Activated CD4-positive, alpha-beta memory T cell treated with anti-CD3 and anti-CD28 coated beads for 36 hours (primary cell): ENCODE measurements around the gene LRRC47. TPM values are rescaled to one million over a fixed set of nuclear protein-coding genes. Genes with fewer than 3 reads are reported as not detected.
A peak's percentile ranks its signal among the peaks of the same experiment; 100 is the strongest.

Source experiments
- CTCF ChIA-PET: fragments of 350-600 bp; sonication (Branson Sonifier 250); formaldehyde crosslinking; loops from one replicate; lab custom pipeline; 2021; ENCODE audit warnings: antibody characterized with exemption, inconsistent platforms; lab: Charles Lee
- POLR2A ChIA-PET: fragments of 350-600 bp; sonication (Branson Sonifier 250); formaldehyde crosslinking; loops from one replicate; lab custom pipeline; 2021; ENCODE audit warnings: antibody characterized with exemption; lab: Charles Lee
- DNase-seq: peaks from one replicate; pipeline ENCODE4 v3.0.0-alpha.2; 2020
- H3K27ac Mint-ChIP-seq: one replicate; pipeline ENCODE4 v1.8.0; 2021; ENCODE audit warnings: mixed read lengths
- H3K27me3 Mint-ChIP-seq: one replicate; pipeline ENCODE4 v1.8.0; 2021; ENCODE audit warnings: mixed read lengths
- H3K36me3 Mint-ChIP-seq: one replicate; pipeline ENCODE4 v1.8.0; 2021; ENCODE audit warnings: mixed read lengths
- H3K4me1 Mint-ChIP-seq: one replicate; pipeline ENCODE4 v1.8.0; 2021; ENCODE audit warnings: low read depth, mixed read lengths
- H3K4me3 Mint-ChIP-seq: one replicate; pipeline ENCODE4 v1.8.0; 2021; ENCODE audit warnings: mild to moderate bottlenecking, mixed read lengths
- H3K9me3 Mint-ChIP-seq: one replicate; pipeline ENCODE4 v1.8.0; 2021; ENCODE audit warnings: mixed read lengths
- intact Hi-C: fragments of 100-400 bp; cut with micrococcal nuclease; formaldehyde crosslinking; loops from one replicate; pipeline ENCODE4 v1.15.1; 2023
- total RNA-seq, 2 experiments: library from RNA; stranded (reverse); gene quantifications; one replicate each; pipeline ENCODE4 v1.2.3, GENCODE V29; 2021

LRRC47 gene
- total RNA-seq, 2 experiments from 2014 or later = 26.1 to 29.2 TPM

DNA sequence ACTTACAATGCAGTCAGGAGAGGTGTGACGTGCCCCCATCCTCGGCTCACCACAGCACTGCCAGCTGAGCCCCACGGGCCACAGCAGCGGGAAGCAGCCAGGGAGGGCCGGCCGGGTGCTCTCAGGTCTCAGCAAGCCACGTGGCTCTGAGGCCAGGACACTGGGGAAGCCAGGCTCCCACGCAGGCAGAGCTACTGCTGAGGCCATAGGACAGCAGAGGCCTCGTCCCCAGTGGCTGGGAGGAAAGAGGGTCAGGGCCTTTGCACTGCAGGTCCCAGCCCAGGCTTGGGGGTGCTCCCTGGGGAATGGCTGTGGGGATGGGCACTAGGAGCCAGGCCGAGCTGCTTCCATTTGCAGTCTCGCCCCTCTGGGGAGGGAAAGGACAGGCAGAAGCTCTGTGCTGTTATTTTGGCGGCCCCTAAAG, 5.8 kb downstream of the LRRC47 start:
- POLR2A ChIA-PET = no interaction called here
- CTCF ChIA-PET = no interaction called here
- Mint-ChIP-seq H3K4me3 (no peak overlapping the region), H3K4me1 (peaks cover 48% of the 10 kb centered on the region), H3K27ac (no peak overlapping the region), H3K9me3 (no peaks in the 10 kb centered on the region), H3K27me3 (no peaks in the 10 kb centered on the region), H3K36me3 (peaks cover 8% of the 10 kb centered on the region)
- no peak for DNase-seq
- intact Hi-C loops = no loop called here

DNA sequence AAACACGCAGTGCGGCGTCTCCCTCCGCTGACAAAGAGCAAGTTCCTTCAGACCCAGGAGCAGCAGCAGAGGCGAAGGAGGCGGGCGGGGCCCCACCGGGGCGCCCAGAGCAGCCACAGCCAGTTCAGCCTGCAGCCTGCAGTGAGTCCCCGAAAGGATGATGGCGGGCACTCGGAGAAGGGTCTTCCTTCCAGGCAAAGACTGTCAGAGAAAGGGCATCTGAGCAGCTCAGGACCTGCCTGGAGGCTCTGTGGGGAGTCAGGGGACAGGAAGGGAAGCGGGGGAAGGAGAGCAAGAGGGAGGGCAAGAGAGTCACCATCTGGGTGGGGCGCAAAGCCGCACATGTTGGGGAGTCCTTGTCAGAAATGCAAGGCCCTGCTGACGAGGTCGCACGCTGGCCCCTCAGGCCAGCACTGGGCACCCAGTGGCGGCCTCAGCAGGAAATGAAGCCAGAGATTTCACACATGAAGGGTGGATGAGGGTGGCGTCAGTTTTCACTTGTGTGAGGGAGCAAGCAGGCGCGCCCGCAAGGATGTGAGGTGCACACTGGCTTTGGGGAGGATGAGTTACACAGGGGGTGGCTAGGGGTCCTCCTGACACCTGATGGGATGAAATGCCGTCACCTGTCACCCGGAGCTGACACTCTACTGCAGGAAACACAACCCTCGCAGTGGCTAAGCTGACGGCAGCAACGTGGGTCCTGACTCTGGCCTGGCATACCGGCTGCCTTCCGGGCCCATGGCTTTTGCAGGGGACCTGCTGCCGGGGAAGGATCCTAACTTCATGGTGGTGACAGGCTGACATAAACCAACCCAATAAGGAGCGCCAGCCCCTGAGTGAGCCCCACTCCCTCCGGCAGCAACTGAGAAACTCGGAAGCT, 6.6 kb downstream of the LRRC47 start:
- Mint-ChIP-seq H3K27ac (no peak overlapping the region), H3K27me3 (no peaks in the 10 kb centered on the region), H3K9me3 (no peaks in the 10 kb centered on the region), H3K4me3 (no peak overlapping the region), H3K4me1 (peaks cover 41% of the 10 kb centered on the region), H3K36me3 (peaks cover 12% of the 10 kb centered on the region)
- no peak for DNase-seq
- intact Hi-C loops = no loop called here
- CTCF ChIA-PET = interaction anchor here (1.1 kb wide), 1 partner anchor 13 kb away, joined by 3 read pairs; no protein-coding TSS in a partner anchor
- POLR2A ChIA-PET = no interaction called here

DNA sequence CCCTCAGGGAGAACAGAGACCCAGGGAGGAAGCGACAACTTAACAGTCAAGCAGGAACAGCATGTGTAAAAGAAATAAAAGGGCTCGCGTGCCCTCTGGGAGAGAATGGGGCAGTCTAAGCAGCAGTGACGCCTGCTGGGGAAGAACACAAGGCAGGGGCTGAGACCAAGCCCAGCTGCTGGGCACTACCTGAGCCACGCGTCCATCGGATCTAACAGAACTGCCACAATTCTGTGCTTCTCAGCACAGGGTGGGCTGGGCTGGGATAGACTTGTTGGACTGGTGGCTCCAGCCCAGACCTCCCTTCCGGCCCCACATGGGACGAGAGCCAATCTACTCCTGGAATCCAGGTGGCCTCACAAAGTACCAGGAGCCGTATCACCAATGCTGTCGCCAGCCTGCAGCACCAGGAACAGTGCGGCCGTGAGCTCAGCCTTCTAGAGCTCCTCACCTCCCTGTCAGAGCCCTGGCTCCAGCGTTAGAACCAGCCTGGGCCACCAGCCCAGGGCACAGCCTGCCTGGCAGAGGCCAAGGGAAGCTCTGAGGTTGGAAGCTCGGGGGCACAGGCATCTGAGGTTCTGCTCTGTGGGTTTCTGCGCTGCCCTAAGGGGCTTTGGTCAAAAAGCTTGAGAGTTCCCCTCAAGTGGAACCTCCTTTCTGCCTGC, 7.4 kb downstream of the LRRC47 start:
- no peak overlapping the region for H3K27ac Mint-ChIP-seq
- H3K4me3 Mint-ChIP-seq = no peak overlapping the region
- peaks cover 36% of the 10 kb centered on the region for H3K4me1 Mint-ChIP-seq
- no peaks in the 10 kb centered on the region for H3K27me3 Mint-ChIP-seq
- no peak for DNase-seq
- no peaks in the 10 kb centered on the region for H3K9me3 Mint-ChIP-seq
- intact Hi-C loops = no loop called here
- ChIA-PET CTCF (interaction anchor here (1.1 kb wide), 1 partner anchor 13 kb away, joined by 3 read pairs; no protein-coding TSS in a partner anchor), POLR2A (no interaction called here)
- peaks cover 19% of the 10 kb centered on the region for H3K36me3 Mint-ChIP-seq

DNA sequence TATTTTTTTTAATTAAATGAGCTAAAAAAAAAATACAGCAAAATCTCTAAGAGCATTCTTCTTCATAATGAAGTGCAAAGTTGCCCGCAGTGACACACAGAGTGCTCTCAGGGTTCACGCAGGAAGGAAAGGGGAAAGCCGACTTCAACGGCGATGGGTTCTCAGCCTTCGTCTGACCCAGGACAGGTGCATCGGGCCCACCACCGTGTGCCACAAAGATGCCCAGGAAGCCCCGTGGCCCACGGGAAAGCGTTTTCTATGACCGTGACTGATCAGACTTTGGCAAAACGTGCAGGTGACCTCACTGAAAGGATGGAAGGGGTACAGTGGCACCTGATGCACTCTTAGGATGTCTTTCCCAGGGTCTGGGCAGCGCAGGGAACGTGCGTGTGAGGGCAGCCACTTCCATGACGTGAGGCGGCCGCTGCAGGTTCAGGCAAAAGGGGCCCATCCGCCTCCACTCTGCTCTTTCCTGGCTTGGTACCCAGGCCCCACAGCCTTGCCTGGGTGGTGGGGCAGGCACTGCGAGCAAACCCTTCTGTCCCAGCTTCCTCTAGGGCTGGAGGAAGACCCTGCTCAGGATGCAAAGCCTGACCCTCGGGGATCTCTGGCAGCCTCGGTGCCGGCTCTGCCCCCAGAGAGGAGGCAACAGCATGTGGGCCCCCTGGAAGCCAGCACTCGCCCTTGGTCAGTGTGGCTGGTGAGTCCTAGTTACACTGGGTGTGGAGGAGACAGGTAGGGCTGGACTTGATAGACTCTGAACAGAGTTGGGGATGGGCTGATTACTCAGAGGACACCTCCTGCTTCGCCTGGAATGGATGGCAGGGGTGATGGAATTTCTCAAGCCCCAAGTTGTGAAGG, 8.3 kb downstream of the LRRC47 start:
- ChIA-PET POLR2A (interaction anchor here (0.9 to 1.5 kb wide), 3 partner anchors 8 to 102 kb away, joined by 3 to 10 read pairs (median 3); partner anchors contain the start of gene LRRC47), CTCF (interaction anchor here (0.9 to 1.6 kb wide), 3 partner anchors 9 to 64 kb away, joined by 4 to 7 read pairs (median 5); partner anchors contain the start of gene LRRC47)
- no peak overlapping the region for H3K4me3 Mint-ChIP-seq
- intact Hi-C loops = loop anchor here (1.0 kb wide), 2 partner anchors 8 to 13 kb away; partner anchors contain the start of gene LRRC47
- no peak for DNase-seq
- no peaks in the 10 kb centered on the region for H3K9me3 Mint-ChIP-seq
- H3K36me3 Mint-ChIP-seq = peaks cover 20% of the 10 kb centered on the region
- H3K27me3 Mint-ChIP-seq = no peaks in the 10 kb centered on the region
- H3K4me1 Mint-ChIP-seq = peaks cover 27% of the 10 kb centered on the region
- peak overlapping the region; percentile 64 for H3K27ac Mint-ChIP-seq

DNA sequence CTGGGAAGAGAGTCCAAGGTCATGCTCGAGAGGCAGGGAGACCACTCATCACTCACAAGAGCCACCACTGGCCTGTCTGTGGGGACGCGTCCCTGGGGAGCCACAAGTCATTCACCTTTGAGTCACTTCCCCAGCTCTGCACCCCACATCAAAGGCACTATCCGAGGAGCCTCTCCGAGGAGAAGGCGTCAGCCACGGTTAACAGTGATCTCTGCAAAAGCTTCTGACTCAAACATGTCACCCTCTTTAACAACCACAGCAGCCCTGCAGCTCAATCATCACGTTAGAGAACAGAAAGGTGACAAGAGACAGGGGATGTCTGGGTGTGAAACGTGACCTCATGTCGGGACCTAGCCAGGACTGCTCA, 9.0 kb downstream of the LRRC47 start:
- Mint-ChIP-seq H3K36me3 (peaks cover 21% of the 10 kb centered on the region), H3K9me3 (no peaks in the 10 kb centered on the region), H3K27ac (peak overlapping the region; percentile 64), H3K4me1 (peaks cover 22% of the 10 kb centered on the region), H3K4me3 (no peak overlapping the region), H3K27me3 (no peaks in the 10 kb centered on the region)
- intact Hi-C loops = loop anchor here (1.0 kb wide), 2 partner anchors 9 to 14 kb away; partner anchors contain the start of gene LRRC47
- DNase-seq = peak; percentile 88
- CTCF ChIA-PET = interaction anchor here (0.9 to 1.6 kb wide), 3 partner anchors 9 to 63 kb away, joined by 4 to 7 read pairs (median 5); partner anchors contain the start of gene LRRC47
- POLR2A ChIA-PET = interaction anchor here (0.9 to 1.5 kb wide), 3 partner anchors 9 to 103 kb away, joined by 3 to 10 read pairs (median 3); partner anchors contain the start of gene LRRC47

DNA sequence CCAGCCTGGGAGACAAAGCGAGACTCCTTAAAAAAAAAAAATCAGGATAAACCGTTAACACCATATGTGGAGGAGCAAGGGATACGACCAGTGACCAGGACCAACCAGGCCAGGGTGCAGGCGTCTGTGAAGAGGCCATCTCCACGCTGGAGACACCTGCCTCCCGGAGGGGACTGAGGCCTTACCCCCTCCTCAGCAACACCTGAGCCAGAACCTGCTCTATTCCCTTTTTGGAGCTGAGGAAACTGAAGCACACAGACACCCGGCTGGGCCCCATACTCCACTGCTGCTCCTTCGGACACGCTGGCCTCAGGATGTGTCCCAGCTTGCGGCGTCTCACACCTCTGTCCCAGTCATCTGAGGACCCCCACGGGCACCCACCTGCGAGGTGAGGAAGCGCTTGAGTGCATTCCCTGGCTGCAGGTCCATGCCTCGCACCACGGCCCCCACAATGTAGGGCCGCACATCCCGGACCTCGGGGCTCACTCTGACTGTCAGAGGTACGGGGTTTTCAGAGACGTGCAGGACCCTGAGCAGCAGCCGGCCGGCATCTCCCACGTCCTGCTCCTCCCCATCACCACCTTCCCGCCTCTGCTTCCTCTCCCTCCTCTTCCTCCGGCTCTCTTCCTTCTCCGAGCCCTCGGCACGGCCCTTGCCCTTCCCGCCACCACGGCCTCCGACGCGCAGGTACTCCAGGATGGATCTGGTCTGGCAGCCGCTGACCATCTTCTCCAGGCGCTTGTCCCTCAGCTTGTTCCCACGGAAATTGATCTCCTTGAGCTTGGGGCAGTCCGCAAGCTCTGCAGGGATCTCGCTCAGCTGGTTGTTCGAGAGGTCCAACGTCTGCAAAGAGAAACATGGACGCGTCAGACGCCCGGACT, 9.6 kb downstream of the LRRC47 start:
- DNase-seq = no peak
- Mint-ChIP-seq H3K4me1 (peaks cover 19% of the 10 kb centered on the region), H3K27me3 (no peaks in the 10 kb centered on the region), H3K27ac (peak overlapping the region; percentile 64), H3K36me3 (peaks cover 25% of the 10 kb centered on the region), H3K4me3 (no peak overlapping the region), H3K9me3 (no peaks in the 10 kb centered on the region)
- intact Hi-C loops = loop anchor here (1.0 kb wide), 2 partner anchors 10 to 15 kb away; partner anchors contain the start of gene LRRC47
- ChIA-PET CTCF (interaction anchor here (0.9 to 2.2 kb wide), 4 partner anchors 10 to 62 kb away, joined by 4 to 10 read pairs (median 6); partner anchors contain the start of gene LRRC47), POLR2A (interaction anchor here (0.9 to 1.5 kb wide), 4 partner anchors 9 to 103 kb away, joined by 3 to 10 read pairs (median 4); partner anchors contain the start of gene LRRC47)

DNA sequence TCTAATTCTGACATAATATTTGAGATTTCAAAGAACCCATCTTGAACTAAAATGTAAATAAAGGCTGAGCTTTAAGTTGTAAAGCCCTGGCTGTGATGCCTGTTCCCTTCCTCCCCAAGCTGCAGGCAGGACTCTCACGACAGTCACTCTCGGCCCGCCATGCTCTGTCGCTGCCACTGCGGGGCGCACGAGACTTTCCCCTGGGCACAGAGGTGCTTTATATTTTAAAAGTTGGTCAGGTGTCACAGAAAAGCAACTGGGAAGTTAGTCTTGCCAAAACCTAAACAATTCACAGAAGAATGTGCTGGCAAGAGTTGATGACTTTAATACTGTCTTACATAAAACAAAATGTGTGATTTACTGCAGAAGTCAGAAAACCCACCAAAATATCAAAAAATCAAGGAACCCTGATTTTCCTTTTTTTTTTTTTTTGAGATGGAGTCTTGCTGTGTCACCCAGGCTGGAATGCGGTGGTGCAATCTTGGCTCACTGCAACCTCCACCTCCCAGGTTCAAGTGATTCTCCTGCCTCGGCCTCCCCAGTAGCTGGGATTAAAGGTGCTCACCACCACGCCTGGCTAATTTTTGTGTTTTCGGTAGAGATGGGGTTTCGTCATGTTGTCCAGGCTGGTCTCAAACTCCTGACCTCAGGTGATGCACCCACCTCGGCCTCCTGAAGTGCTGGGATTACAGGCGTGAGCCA, 10.7 kb downstream of the LRRC47 start:
- peaks cover 19% of the 10 kb centered on the region for H3K4me1 Mint-ChIP-seq
- no peaks in the 10 kb centered on the region for H3K9me3 Mint-ChIP-seq
- H3K4me3 Mint-ChIP-seq = no peak overlapping the region
- no peak overlapping the region for H3K27ac Mint-ChIP-seq
- CTCF ChIA-PET = interaction anchor here (1.2 to 2.2 kb wide), 2 partner anchors 10 to 12 kb away, joined by 4 to 10 read pairs; no protein-coding TSS in a partner anchor
- intact Hi-C loops = no loop called here
- DNase-seq = peak; percentile 34
- POLR2A ChIA-PET = interaction anchor here (0.8 to 1.0 kb wide), 2 partner anchors 9 to 11 kb away, joined by 3 to 4 read pairs; partner anchors contain the start of gene LRRC47
- H3K27me3 Mint-ChIP-seq = no peaks in the 10 kb centered on the region
- H3K36me3 Mint-ChIP-seq = peaks cover 28% of the 10 kb centered on the region

DNA sequence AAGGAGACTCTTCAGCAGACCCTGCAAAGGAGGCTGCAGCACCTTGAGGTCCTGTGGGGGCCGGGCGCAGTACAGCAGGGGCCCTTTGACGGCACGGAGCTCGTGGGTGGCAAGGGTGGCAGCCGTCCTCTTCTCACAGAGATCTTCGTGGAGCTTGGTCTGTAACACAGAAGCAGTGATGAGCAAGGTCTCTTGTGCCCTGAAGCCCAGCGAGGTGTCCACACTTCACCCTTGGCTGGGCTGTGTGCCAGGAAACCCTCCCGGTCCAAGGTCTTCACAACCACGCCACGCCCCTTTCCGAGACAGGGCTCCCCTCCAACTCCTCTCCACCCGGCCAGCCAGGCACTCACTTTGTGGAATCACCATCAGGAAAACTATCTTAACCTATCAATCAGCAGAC, 11.3 kb downstream of the LRRC47 start:
- H3K27ac Mint-ChIP-seq = no peak overlapping the region
- no peak for DNase-seq
- no peak overlapping the region for H3K4me3 Mint-ChIP-seq
- H3K36me3 Mint-ChIP-seq = peaks cover 33% of the 10 kb centered on the region
- H3K27me3 Mint-ChIP-seq = no peaks in the 10 kb centered on the region
- peaks cover 19% of the 10 kb centered on the region for H3K4me1 Mint-ChIP-seq
- ChIA-PET CTCF (interaction anchor here (1.2 to 2.2 kb wide), 2 partner anchors 9 to 11 kb away, joined by 4 to 10 read pairs; no protein-coding TSS in a partner anchor), POLR2A (interaction anchor here (0.8 kb wide), 1 partner anchor 9 kb away, joined by 3 read pairs; no protein-coding TSS in a partner anchor)
- intact Hi-C loops = no loop called here
- no peaks in the 10 kb centered on the region for H3K9me3 Mint-ChIP-seq

DNA sequence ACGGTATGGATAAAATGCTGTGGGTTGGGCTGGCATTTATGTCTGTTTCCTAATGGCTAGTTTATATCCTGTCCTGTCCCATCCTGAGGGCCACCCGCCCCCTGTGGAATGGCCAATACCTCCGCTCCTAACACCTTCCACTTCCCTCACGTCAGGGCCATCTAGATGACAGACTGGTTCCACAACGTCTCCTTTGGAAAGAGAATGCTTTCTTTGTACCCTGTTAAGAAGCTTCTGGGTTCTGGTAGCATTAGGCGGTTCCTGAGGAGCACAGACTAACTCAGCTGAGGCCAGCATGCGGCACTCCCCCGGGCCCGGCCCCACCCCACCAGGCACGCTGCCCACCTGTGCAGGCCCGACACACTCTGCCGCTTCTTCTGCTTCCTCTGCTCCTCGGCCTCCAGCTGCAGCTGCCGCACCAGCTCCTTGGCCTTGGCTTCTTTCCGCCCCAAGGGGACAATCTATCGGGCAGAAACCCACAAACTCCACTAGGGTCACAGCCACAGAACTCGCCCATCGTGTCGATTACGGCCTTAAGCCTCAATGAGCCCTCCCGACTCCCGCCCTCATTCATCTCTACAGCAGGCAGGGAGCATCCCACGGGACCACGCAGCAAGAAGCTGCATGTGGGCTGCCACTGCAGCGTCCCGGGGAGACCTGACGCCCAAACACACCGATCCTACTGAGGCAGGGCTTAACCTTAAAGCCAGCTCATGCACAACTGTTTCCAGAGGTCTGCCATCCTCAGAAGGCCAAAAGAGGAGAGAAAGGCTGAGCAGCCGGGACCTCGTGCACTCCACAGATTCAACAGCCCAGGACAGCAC, 12.4 kb downstream of the LRRC47 start:
- POLR2A ChIA-PET = no interaction called here
- H3K27ac Mint-ChIP-seq = no peak overlapping the region
- intact Hi-C loops = no loop called here

More for the DNA sequence above, 12.4 kb downstream of the LRRC47 start:
- H3K9me3 Mint-ChIP-seq = no peaks in the 10 kb centered on the region
- H3K4me3 Mint-ChIP-seq = no peak overlapping the region
- peaks cover 19% of the 10 kb centered on the region for H3K4me1 Mint-ChIP-seq
- CTCF ChIA-PET = interaction anchor here (1.2 kb wide), 1 partner anchor 10 kb away, joined by 4 read pairs; no protein-coding TSS in a partner anchor
- no peaks in the 10 kb centered on the region for H3K27me3 Mint-ChIP-seq
- H3K36me3 Mint-ChIP-seq = peaks cover 41% of the 10 kb centered on the region
- DNase-seq = no peak
